Measurements from ENCODE around the gene KLHL29. TPM values are rescaled to one million over a fixed set of nuclear protein-coding genes. Genes with fewer than 3 reads are reported as not detected.

The KLHL29 gene
- total RNA-seq, 1 experiment from 2014 or later: 6.4 TPM

DNA sequence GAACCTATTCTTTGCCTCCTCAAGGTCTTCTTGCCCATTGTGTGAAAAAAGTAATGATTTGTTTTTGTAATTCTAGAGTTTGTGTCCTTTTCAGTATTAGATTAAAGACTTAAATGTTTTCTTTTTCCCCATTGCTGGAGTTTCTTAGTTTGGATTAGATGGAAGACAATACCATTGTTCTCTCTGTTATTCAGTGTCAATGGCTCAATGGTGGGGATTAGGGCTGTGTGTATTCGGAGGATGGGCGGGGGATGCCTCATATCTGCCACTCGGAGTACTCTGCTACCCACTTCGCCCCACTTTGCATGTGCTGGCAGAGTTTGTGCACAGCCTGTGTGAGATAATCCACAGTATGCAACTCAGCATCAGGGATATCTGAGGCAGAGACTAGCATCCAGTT is 90.1 kb downstream of the KLHL29 start:
- in situ Hi-C loops (cut with HindIII; ENCODE audit: low pct_unique_long_range_greater_than_20kb, low sequenced_read_pairs): no loop called here
- DNase-seq (ENCODE audit: low read depth, low spot score): no peak

- in situ Hi-C loops (cut with HindIII; ENCODE audit: low pct_unique_long_range_greater_than_20kb, low sequenced_read_pairs): no loop called here
- no peak for DNase-seq (ENCODE audit: low read depth, low spot score)
Observed at GRCh38 chr2:23475473-23475872, 90.5 kb downstream of the KLHL29 start.

DNA sequence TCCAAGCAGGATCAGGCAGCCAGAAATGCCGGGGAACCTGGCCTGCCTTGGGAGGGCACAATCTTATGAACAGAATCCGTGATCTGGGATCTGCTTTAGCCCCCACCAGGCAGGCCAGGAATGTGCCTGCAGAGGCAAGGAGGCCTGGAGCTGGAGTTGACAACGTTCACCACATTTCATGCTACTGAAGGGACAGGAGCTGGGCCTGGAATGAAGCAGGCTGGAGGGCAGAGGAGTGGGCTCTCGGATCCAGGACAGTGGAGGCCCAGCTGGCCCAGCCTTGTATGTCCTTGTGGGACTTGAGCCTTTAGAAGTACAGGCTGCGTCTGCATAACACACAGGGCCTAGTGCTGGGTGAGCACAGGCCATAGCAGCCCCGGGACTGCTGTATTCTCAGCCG is 91.8 kb downstream of the KLHL29 start:
- no peak for DNase-seq (ENCODE audit: low read depth, low spot score)
- in situ Hi-C loops (cut with HindIII; ENCODE audit: low pct_unique_long_range_greater_than_20kb, low sequenced_read_pairs): no loop called here

DNA sequence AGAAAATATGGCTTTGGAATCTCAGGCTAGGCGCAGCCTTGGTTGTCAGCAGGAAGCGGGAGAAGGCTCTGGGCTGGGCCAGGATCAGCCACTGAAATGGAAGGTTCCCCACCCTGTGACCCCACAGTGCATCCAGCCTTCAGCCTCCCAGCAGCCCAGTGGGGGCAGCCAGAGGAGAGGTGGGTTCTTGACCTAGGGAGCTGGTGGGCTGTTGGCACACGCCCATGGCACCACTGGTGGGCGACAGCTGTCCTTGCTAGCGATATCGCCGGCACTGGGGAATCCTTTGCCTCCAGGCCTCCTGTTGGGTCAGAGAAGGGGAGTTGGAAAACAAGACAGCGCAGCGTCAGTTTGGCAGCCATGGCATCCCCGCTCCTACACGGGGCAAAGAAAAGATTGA is 92.4 kb downstream of the KLHL29 start:
- DNase-seq (ENCODE audit: low read depth, low spot score): no peak
- in situ Hi-C loops (cut with HindIII; ENCODE audit: low pct_unique_long_range_greater_than_20kb, low sequenced_read_pairs): no loop called here

GRCh38 chr2:23478087-23478932 is 93.3 kb downstream of the KLHL29 start:
- no peak for DNase-seq (ENCODE audit: low read depth, low spot score)
- in situ Hi-C loops (cut with HindIII; ENCODE audit: low pct_unique_long_range_greater_than_20kb, low sequenced_read_pairs): no loop called here

DNA sequence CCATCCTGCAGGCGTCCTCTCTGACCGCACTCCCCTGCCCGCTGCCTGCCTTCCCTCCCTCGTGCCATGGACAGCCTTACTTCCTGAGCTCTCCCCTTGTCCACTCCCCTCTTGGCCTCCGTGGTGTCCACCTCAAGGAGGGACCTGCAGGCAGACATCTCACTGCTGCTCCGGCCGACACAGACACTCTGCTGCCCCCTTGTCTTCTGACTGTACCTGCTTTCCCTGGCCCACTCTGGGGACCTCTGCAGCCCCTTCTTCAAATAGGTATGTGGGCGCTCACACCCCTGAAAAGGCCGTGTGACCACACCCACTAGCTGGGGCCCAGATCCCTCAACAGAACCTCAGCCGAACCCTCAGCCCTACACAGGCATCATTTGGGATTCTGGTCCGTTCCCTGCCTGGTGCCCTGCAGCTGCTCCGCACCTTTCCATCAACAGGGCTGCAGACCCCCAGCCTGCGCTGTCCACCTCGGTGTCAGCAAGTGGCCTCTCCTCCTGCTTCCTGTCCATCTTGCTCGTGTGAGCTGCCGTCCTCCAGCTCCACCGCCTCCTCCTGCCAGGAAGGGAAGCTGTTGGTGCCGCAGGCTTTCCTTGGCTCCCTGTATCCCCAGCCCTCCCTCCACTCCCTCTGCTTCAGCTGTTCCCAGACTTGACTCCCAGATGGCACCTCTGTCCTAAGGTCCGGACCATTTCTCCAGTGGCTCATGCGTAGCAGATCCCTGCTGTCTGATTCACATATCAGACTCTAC is 94.1 kb downstream of the KLHL29 start:
- no peak for DNase-seq (ENCODE audit: low read depth, low spot score)
- in situ Hi-C loops (cut with HindIII; ENCODE audit: low pct_unique_long_range_greater_than_20kb, low sequenced_read_pairs): no loop called here

GRCh38 chr2:23480957-23481797 is 96.2 kb downstream of the KLHL29 start:
- in situ Hi-C loops (cut with HindIII; ENCODE audit: low pct_unique_long_range_greater_than_20kb, low sequenced_read_pairs): no loop called here
- no peak for DNase-seq (ENCODE audit: low read depth, low spot score)

- in situ Hi-C loops (cut with HindIII; ENCODE audit: low pct_unique_long_range_greater_than_20kb, low sequenced_read_pairs): no loop called here
- no peak for DNase-seq (ENCODE audit: low read depth, low spot score)
Observed at GRCh38 chr2:23482188-23482587, 97.2 kb downstream of the KLHL29 start.

DNA sequence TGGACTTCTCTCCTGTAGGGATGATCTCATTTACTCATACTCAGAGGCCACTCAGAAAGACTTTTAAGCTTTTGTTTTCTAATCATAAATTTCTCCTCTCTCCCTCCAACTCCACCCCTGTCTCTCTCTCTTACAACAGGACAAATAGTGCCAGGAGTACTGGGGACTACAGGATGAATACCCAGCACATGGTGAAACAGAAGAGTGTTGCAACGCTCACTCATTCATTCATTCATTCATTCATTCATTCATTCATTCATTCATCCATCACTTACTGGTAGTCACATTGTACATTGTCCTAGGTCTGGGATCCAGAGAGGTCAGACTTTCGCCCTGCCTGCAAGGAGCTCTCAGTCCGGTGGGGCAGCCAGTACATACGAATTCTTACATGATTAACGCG is 97.6 kb downstream of the KLHL29 start:
- in situ Hi-C loops (cut with HindIII; ENCODE audit: low pct_unique_long_range_greater_than_20kb, low sequenced_read_pairs): no loop called here
- DNase-seq (ENCODE audit: low read depth, low spot score): no peak

DNA sequence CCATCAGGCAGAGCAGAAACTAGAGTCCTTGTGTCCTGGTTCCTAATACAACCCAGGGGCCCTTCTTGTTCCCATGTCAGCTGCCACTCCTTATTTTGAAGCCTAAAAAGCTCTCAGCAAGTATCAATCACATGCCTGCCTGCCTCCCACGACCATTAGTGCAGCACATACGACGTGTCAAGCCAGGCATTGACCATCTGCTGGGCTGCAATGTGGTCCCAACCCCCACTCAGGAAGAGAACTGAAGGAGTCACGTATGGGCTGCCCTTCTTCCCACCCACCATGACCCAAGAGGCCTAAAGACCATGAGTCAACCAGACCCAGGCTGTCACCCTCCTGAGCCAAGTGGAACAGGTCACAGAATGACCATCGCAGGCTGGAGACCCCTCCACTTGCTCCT is 98.8 kb downstream of the KLHL29 start:
- no peak for DNase-seq (ENCODE audit: low read depth, low spot score)
- in situ Hi-C loops (cut with HindIII; ENCODE audit: low pct_unique_long_range_greater_than_20kb, low sequenced_read_pairs): no loop called here

DNA sequence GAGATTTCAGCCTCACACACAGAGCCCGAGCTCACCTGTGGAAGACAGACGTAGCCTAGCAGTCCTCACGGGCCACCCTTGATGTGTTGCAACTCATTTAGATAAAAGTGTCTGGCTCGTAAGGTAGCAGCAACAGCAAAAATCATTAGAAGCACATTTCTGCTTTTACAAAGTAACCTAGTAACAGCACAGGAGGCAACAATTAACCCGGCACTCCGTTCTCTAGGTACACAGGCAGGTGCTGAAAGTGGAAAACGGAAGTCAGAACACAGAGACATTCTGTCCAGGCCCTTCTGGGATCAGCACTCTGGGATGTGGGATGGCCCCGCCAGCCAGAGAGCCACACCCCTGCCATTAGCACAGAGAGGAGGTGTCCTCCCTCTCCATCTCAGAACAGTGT is 99.3 kb downstream of the KLHL29 start:
- DNase-seq (ENCODE audit: low read depth, low spot score): no peak
- in situ Hi-C loops (cut with HindIII; ENCODE audit: low pct_unique_long_range_greater_than_20kb, low sequenced_read_pairs): no loop called here

DNA sequence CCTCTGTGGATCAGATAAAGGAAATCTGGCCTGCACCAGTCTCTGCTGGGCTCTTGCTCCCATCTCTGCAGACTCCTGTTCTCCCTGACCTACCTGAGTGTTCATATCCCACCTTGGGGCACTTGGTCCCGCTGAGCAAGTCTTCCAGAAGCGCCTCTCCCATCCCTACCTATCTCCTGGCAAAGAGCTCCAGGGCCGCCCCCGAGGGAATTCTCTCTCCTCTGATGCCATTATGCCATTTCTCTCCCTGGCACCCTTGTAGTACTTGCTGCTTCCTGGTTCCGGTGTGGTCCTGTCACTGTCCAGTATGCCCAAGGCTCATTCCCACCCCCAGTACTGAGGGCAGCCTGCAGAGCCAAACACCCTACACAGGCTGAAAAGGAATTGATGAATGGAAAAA is 99.8 kb downstream of the KLHL29 start:
- no peak for DNase-seq (ENCODE audit: low read depth, low spot score)
- in situ Hi-C loops (cut with HindIII; ENCODE audit: low pct_unique_long_range_greater_than_20kb, low sequenced_read_pairs): no loop called here

- DNase-seq (ENCODE audit: low read depth, low spot score): no peak
- in situ Hi-C loops (cut with HindIII; ENCODE audit: low pct_unique_long_range_greater_than_20kb, low sequenced_read_pairs): no loop called here
Observed at GRCh38 chr2:23485261-23485660, 100.3 kb downstream of the KLHL29 start.

- no peak for DNase-seq (ENCODE audit: low read depth, low spot score)
- in situ Hi-C loops (cut with HindIII; ENCODE audit: low pct_unique_long_range_greater_than_20kb, low sequenced_read_pairs): no loop called here
Observed at GRCh38 chr2:23485841-23486683, 101.1 kb downstream of the KLHL29 start.

DNA sequence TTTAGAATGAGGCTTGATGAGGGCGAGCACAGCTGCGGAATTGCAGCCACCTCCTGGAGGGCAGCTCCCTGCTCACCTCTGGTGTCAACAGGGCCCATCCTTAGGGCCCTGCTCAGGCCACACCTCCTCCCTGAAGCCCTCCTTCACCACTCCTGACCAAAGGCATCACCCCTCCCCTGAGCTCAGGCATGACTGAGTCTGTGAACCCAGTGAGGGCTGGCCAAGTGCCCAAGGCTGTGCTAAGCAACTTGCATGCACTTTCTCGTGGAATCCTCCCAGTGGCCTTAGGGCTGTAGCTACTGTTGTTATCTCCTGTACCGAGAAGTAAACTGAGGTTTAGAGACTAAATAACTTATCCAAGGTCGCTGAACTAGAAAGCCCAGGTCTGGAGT is 101.7 kb downstream of the KLHL29 start:
- DNase-seq (ENCODE audit: low read depth, low spot score): no peak
- in situ Hi-C loops (cut with HindIII; ENCODE audit: low pct_unique_long_range_greater_than_20kb, low sequenced_read_pairs): no loop called here

DNA sequence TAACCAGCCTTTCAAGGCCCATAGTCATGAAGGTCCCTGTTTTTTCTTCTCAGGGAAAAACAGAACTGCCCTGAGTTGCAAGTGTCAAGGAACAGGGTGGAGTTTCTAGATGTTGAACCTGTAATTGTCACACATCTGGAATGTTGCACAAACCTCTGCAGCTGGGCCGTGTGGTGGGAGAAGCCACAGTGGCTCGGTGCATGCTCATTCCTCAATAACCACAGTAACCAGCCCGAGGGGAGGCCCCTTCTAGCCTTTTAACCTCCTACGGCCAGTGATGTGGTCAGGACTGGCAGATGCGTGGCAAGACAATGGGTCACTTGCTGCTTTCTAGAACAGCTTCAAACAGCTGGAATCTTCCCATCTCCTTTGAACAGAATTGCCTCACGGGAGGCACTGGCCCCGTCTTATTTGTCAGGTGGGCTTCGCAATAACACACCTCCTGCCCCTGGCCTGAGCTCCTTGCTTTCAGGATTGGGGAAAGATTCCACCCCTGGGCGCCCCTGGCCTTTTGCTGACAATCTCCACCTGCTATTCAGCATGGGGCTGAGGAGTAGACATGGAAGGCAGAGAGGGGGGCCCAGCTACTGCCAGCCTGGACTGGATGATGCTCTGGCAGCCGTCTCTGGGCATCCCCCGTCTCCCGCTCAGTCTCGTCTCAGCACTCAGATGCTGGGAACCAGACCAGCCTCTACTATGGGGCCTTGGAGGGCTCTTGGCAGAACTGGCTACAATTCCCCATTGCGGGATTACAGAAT is 102.9 kb downstream of the KLHL29 start:
- in situ Hi-C loops (cut with HindIII; ENCODE audit: low pct_unique_long_range_greater_than_20kb, low sequenced_read_pairs): no loop called here
- DNase-seq (ENCODE audit: low read depth, low spot score): no peak

- DNase-seq (ENCODE audit: low read depth, low spot score): no peak
- in situ Hi-C loops (cut with HindIII; ENCODE audit: low pct_unique_long_range_greater_than_20kb, low sequenced_read_pairs): no loop called here
Observed at GRCh38 chr2:23488584-23488983, 103.6 kb downstream of the KLHL29 start.

All from SK-MEL-5 (cell line).